ENCODE results near the gene MAP4K5.
A peak's percentile ranks its signal among the peaks of the same experiment; 100 is the strongest.
"Not testable (repeated sequence)": the region's sequence is repeated elsewhere in the genome, so short reads cannot be mapped to it uniquely, and the experiment has no call there.

The MAP4K5 gene

GRCh38 chr14:50531595-50532501 is 521 bp downstream of the MAP4K5 start:
- DNase-seq (ENCODE audit: low spot score) = peak; percentile 33

- no peak for DNase-seq (ENCODE audit: low spot score)
Observed at GRCh38 chr14:50530794-50531365, 1.5 kb downstream of the MAP4K5 start.

DNA sequence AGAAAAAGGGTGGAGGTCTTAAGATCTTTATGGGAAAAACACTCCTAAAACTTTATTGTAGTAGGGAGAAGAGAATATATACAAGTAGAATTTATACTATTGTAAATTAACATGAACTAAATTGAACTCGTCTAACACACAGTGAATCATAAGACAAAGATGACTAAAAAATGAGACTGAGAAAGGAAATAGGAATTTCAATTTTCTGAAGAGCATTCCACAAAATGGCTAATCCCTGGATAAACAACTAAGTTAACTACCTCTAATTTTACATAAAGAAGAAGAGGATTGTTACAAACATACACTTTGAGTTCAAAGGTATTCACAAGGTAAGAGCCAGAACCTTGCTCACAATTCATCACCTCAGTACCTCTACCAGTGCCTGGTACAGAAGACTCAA is 2.0 kb downstream of the MAP4K5 start:
- DNase-seq (ENCODE audit: low spot score) = no peak

DNA sequence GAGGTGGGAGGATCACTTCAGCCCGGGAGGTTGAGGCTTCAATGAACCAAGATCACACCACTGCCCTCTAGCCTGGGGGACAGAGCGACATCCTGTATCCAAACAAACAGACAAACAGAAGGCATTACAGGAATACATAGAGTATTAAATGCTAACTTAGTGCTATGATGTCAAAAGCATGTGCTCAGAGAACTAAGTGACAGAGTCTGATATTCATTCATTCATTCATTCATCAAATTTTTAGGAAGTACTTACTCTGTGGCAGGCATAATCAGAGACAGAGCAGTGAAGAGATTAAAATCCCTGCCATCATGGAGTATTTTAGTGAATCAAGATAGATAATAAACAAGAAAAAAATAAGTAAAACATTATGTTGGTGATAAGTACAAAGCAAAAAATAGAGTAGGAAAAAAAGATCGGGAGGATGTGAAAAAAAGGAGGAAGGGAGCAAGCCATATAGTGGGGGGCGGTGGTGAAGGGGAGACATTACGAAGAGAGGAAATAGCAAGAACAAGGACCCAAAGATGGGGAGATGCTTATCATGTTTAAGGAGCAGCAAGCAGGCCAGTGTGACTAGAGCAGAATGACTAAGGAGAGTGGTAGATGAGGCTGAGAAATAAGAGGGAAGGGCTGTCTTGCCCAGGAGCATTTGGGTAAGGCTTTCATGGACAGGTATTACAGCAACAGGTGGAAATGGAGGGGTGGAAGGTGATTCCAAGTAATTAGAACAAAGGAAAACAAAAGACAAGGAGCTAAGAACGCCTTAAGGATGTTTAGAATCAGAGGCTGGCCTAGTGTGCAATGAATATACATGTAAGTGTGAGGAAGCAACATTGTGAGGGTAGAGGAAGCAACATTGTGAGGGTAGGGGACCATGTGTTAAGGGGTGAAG is 2.8 kb downstream of the MAP4K5 start:
- no peak for DNase-seq (ENCODE audit: low spot score)

GRCh38 chr14:50528000-50528399 is 4.4 kb downstream of the MAP4K5 start:
- DNase-seq (ENCODE audit: low spot score) = no peak

DNA sequence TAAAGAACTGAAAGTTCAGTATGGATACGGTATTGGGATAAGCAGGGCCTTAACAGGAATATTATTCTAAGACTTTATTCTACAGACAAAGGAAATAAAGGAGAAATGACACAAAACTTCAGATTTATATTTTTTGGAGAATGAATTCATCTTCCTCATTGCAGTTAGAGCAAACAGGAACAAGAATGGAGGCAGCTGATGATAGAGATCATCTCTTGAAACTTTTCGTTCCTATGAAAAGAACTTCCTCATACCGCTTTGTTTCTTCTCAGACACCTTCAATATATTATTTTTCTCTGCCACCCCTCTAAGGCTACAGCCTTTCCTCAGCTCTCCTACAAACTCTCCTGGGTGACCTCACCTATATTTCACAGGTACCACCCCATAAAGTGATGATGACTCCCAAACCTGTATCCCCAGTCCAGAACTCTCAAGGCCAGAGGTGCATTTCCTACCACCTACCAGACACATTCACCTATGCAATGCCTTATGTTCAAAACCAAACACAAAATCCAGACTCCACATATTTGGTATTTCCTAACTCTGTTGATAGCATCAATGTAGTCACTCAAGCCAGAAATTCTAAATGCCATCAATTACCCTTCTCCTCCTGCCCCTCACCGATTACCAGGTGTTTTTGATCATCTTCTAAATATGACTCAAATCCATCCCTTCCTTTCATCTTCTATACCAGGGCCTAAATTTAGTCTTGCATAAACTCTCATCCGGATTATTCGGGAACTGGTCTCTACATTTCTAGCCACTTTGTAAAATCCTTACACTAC is 7.4 kb downstream of the MAP4K5 start:
- DNase-seq (ENCODE audit: low spot score) = no peak

DNA sequence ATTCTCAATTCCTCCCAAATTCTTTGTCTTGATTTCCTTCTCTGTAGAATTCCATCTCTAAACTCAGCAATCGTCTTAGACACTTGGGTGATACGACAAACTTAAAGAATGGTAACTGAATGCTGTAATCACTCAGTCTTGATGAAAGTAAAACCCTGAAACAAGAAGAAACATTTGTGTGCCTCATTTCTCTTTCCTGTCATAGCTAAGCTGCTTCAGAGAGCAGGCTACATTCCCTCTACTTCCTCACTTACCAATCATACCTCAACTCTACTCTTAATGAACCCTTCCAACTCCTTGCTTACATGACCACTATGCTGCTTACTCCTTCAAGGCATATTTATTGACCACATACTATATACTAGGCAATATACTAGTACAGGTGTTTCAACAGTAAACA is 8.3 kb downstream of the MAP4K5 start:
- DNase-seq (ENCODE audit: low spot score) = no peak

GRCh38 chr14:50523271-50524041 is 8.9 kb downstream of the MAP4K5 start:
- DNase-seq (ENCODE audit: low spot score) = no peak

- no peak for DNase-seq (ENCODE audit: low spot score)
Observed at GRCh38 chr14:50521912-50522341, 10.4 kb downstream of the MAP4K5 start.

DNA sequence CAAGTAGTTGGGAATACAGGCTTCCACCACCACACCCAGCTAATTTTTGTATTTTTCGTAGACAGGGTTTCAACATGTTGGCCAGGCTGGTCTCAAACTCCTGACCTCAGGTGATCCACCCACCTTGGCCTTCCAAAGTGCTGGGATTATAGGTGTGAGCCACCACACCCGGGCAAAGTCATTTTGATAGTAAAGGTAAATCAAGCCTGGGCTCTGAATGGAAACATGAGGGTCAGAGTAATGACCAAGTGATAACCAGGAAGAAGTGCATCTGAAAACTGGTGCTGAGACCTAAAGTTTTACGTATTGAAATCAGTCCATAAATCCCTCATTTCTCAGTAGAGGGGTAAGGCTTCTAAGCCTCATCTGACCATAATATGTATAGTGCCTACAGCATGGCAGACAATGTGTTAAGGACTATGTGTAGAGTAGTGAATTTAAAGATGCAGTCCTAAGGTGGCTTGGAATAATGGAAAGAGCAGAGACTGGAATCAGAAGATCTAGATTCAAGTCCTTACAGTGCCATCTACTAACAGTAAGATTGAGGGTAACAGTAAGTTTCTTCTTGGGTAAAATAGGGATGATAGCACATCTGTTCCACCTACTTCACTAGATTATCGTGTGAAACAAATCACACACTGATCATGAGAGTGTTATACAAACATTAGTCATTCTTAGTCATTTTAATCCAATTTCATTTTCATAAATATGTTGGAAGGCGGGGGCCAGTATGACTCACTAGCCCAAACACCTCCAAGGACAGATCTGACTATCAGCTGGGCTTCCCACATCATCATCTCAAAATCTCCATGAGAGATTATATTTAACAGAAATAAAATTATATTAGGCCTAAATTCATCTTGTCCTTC is 11.2 kb downstream of the MAP4K5 start:
- DNase-seq (ENCODE audit: low spot score) = no peak

DNA sequence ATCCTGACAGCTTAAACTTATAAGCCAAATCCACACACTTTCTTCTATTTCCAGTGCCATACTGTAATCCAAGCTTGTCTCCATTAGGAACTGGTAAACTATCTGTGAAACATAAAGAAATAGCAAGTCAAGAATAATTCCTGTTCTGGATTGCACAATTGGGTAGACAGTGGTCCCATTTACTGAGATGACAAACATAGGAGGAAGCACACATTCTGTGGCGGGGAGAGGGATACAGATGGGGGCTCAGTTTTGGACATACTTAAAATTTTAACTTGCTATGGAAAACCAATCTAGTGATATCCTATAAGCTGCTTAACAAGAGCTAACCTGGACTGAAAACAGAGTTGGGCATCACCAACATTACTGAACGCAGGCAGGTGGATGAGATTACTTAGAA is 16.3 kb downstream of the MAP4K5 start:
- DNase-seq (ENCODE audit: low spot score) = no peak

- DNase-seq (ENCODE audit: low spot score) = no peak
Observed at GRCh38 chr14:50512463-50512862, 19.9 kb downstream of the MAP4K5 start.

GRCh38 chr14:50510157-50510556 is 22.2 kb downstream of the MAP4K5 start:
- DNase-seq (ENCODE audit: low spot score) = no peak

DNA sequence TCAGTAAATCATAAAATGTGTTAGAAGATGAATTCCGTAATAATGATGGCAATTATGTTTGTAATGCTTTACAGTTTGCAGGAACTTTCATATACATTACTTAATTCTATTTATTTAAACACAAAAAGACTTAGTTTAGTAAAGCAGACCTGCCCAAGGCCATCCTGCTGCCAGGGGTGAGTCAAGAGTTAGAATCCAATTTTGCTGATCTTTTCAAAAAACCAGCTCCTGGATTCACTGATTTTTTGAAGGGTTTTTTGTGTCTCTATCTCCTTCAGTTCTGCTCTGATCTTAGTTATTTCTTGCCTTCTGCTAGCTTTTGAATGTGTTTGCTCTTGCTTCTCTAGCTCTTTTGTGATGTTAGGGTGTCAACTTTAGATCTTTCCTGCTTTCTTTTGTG is 25.3 kb downstream of the MAP4K5 start:
- DNase-seq (ENCODE audit: low spot score) = not testable (repeated sequence)

GRCh38 chr14:50501642-50502041 is 30.7 kb downstream of the MAP4K5 start:
- DNase-seq (ENCODE audit: low spot score) = no peak

- DNase-seq (ENCODE audit: low spot score) = peak; percentile 18
Observed at GRCh38 chr14:50497351-50497750, 35.0 kb downstream of the MAP4K5 start.

DNA sequence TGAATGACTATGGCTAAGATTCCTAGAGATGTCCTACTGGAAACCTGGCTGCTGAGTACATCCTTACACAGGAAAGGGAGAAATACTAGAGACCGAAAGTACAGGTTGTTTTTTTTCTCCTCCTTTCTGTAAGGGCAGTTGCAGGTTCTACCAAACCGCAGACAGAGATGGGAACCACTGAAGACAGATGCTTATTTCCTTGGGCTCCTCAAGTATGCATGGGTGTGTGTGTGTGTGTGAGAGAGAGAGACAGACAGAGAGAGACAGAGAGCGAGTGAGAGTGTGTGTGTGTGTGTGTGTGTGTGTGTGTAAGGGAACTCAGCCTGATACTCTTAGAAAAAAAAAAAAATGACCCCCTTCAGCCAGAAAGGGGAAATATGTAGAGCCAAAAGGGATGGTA is 42.5 kb downstream of the MAP4K5 start:
- DNase-seq (ENCODE audit: low spot score) = no peak

- no peak for DNase-seq (ENCODE audit: low spot score)
Observed at GRCh38 chr14:50488521-50488920, 43.8 kb downstream of the MAP4K5 start.

DNA sequence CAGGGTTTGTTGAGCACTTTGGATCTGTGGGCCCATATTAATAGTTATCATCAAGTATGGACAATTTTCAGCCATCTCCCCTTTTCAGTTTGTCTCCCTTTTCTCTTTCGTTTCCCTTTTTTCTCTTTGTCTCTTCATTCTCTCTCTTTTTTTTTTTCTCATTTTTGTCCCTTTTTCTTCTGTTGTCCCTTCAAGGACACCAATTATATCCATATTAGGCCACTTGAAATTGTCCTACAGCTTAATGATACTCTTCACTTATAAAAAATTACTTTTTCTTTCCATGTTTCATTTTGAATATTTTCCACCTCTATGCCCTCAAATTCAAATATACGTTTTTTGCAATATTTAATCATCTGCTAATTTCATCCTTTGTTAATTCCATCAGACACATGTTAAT is 53.3 kb downstream of the MAP4K5 start:
- DNase-seq (ENCODE audit: low spot score) = no peak

- no peak for DNase-seq (ENCODE audit: low spot score)
Observed at GRCh38 chr14:50477760-50478159, 54.6 kb downstream of the MAP4K5 start.
